ENCODE results near the gene MYL6. TPM values are rescaled to one million over a fixed set of nuclear protein-coding genes. Genes with fewer than 3 reads are reported as not detected.

Gene MYL6
- total and polyA plus RNA-seq, 8 donors: 1,768 to 2,250 (median 1,922) TPM

DNA sequence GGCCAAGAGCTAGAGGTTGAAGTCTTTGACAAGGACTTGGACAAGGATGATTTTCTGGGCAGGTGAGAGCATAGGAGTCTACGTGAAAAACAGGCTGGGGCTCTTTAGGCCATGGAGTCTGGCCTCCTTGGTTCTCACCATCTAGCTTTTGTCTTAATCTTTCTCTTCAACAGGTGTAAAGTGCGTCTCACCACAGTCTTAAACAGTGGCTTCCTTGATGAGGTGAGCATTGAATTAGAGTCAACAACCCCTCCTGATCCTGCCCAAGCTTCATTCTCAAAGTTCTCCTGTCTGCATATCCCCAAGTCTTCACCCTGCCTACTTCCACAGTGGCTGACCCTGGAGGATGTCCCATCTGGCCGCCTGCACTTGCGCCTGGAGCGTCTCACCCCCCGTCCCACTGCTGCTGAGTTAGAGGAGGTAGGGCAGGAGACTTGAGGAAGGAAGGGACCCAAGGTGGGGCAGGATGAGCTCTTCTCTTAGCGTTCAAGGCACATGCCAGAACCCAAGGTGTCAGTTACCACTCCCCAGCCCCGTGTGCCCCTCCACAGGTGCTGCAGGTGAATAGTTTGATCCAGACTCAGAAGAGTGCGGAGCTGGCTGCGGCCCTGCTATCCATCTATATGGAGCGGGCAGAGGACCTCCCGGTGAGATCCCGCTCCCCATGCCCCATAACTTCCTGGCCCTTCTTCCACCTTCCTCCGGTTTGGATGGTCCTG lies 20.1 kb upstream of the MYL6 start:
- Histone ChIP-seq H3K27ac (no peak overlapping the region), H3K4me3 (no peak overlapping the region), H3K4me1 (peaks cover 0 to 15% of the 10 kb centered on the region in 2 donors), H3K9me3 (no peaks in the 10 kb centered on the region), H3K27me3 (no peaks in the 10 kb centered on the region), H3K36me3 (peaks cover 0 to 100% of the 10 kb centered on the region in 2 donors)
- DNase-seq (no peak), ATAC-seq (no peak)
- intact Hi-C loops (cut with DNase I): no loop called here
- TF ChIP-seq CTCF (IDR thresholded peaks at IDR 0.05): no peak

- no peak for DNase-seq
- Histone ChIP-seq H3K27ac (peak overlapping the region in 1 of 2 donors; percentile 64), H3K27me3 (no peaks in the 10 kb centered on the region), H3K36me3 (peaks cover 0 to 83% of the 10 kb centered on the region in 2 donors), H3K9me3 (no peaks in the 10 kb centered on the region), H3K4me3 (no peak overlapping the region), H3K4me1 (peaks cover 0 to 37% of the 10 kb centered on the region in 2 donors)
- intact Hi-C loops (cut with DNase I): no loop called here
- no peak for TF ChIP-seq CTCF (IDR thresholded peaks at IDR 0.05)
- peak; percentile 7 for ATAC-seq
These were observed 16.0 kb upstream of the MYL6 start for GRCh38 chr12:56141946-56142784.

DNA sequence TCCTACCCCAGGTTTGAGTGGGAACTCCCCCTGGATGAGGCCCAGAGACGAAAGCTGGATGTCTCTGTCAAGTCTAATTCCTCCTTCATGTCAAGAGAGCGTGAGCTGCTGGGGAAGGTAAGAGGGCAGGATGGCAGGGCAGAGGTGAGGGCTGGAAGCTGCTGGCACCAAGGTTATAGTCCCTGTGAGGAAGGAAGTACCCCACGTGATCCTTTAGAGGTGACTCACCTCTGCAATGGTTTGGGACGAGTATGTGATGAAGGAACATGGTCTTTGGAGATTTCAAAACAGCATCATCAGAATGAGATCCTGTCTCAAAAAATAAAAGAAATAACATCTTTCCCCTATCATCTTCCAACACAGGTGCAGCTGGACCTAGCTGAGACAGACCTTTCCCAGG lies 14.9 kb upstream of the MYL6 start:
- peaks cover 0 to 41% of the 10 kb centered on the region in 2 donors for H3K4me1 ChIP-seq
- H3K9me3 ChIP-seq: no peaks in the 10 kb centered on the region
- H3K36me3 ChIP-seq: peaks cover 0 to 73% of the 10 kb centered on the region in 2 donors
- no peak for TF ChIP-seq CTCF (IDR thresholded peaks at IDR 0.05)
- intact Hi-C loops (cut with DNase I): no loop called here
- no peak overlapping the region for H3K4me3 ChIP-seq
- ATAC-seq: no peak
- peak overlapping the region; percentile 27 to 71 for H3K27ac ChIP-seq
- DNase-seq: no peak
- H3K27me3 ChIP-seq: no peaks in the 10 kb centered on the region

DNA sequence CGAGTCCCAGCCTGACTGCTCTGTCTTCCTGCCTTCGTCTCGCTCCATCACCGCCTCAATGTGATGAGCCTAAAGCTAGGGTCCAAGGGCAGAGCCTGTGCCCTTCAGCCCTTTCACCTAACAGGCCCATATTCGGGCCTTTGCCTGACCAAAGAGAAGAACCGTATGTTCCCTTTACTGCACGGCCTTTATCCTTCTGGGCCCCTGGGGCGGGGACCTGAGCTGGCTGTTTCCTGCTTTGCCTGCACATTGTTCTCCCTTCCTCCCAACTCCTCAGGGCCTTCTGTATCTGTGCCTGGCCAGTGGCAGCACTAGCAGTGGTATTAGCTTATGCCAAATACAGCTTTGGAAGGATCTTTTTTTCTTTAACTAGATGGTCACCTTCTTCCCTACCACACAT lies 14.3 kb upstream of the MYL6 start:
- TF ChIP-seq CTCF (IDR thresholded peaks at IDR 0.05): no peak
- Histone ChIP-seq H3K27ac (peak overlapping the region; percentile 27 to 71), H3K4me1 (peaks cover 0 to 41% of the 10 kb centered on the region in 2 donors), H3K4me3 (no peak overlapping the region), H3K36me3 (peaks cover 0 to 66% of the 10 kb centered on the region in 2 donors), H3K27me3 (no peaks in the 10 kb centered on the region), H3K9me3 (no peaks in the 10 kb centered on the region)
- no peak for DNase-seq
- intact Hi-C loops (cut with DNase I): no loop called here
- ATAC-seq: no peak

DNA sequence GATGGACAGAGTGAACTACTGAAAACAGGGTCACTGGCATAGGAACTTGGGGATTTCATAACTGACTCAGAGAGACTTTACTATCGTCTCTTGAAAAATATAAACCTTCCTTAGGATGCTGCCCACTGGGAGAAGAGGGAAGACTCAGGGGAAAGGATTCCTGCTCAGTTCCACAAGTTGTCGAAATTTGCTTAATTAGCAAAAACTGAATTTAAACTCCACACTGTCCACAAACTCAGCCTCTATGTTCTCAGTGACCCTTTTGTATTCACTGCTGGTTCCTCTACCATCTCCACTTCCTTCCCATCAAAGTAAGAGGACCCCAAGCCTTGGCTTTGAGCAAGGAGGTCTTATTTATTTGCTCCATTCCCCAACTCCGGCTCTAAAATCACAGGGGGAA lies 12.9 kb upstream of the MYL6 start:
- peak overlapping the region in 1 of 2 donors; percentile 71 for H3K27ac ChIP-seq
- no peaks in the 10 kb centered on the region for H3K9me3 ChIP-seq
- H3K27me3 ChIP-seq: no peaks in the 10 kb centered on the region
- TF ChIP-seq CTCF (IDR thresholded peaks at IDR 0.05): no peak
- H3K4me1 ChIP-seq: peaks cover 0 to 41% of the 10 kb centered on the region in 2 donors
- no peak for ATAC-seq
- H3K36me3 ChIP-seq: peaks cover 0 to 53% of the 10 kb centered on the region in 2 donors
- no peak overlapping the region for H3K4me3 ChIP-seq
- no peak for DNase-seq
- intact Hi-C loops (cut with DNase I): no loop called here

Measured in left lung (tissue), 10 donors.